HG03354 (cell line): ENCODE data around the gene PDZD4.

Source experiments
- ATAC-seq: cut with Tn5 transposase; IDR thresholded peaks from one replicate; pipeline ENCODE4 v1.9.1; 2021; ENCODE audit warnings: mild to moderate bottlenecking; ENCODE audit not compliant: unreplicated experiment, poor library complexity, severe bottlenecking

Gene PDZD4

GRCh38 chrX:153776120-153776599 is 54.2 kb downstream of the PDZD4 start:
- ATAC-seq: no peak

DNA sequence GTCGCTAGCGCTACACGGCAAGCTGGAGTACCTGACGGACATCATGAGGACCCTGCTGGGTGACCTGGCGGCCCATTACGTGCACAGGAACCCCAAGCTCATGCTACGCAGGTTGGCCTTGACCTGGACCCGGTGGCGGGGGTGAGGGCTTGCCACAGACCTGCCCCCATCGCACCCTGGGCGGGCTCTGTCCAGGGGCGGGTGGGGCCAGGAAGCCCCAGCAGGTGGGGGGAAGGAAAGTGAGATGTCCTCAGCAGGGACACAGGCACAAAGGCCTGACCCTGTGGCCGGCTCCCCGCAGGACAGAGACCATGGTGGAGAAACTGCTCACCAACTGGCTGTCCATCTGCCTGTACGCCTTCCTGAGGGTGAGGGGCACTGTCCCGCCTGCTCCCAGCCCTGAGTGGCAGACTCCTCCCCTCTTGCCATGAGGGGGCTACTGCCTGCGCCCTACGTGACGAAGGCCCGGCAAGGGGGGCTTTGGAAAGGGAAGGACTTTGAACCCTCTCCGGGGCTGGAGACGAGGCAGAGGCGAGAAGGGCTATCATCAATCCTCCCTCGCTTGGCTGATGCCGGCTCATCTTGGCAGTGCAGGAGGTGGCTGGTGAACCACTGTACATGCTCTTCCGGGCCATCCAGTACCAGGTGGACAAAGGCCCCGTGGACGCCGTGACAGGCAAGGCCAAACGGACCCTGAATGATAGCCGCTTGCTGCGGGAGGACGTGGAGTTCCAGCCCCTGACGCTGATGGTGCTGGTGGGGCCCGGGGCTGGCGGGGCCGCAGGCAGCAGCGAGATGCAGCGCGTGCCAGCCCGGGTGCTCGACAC is 54.8 kb downstream of the PDZD4 start:
- ATAC-seq: no peak

- ATAC-seq: no peak
These were observed 55.6 kb downstream of the PDZD4 start for GRCh38 chrX:153774576-153775292.

DNA sequence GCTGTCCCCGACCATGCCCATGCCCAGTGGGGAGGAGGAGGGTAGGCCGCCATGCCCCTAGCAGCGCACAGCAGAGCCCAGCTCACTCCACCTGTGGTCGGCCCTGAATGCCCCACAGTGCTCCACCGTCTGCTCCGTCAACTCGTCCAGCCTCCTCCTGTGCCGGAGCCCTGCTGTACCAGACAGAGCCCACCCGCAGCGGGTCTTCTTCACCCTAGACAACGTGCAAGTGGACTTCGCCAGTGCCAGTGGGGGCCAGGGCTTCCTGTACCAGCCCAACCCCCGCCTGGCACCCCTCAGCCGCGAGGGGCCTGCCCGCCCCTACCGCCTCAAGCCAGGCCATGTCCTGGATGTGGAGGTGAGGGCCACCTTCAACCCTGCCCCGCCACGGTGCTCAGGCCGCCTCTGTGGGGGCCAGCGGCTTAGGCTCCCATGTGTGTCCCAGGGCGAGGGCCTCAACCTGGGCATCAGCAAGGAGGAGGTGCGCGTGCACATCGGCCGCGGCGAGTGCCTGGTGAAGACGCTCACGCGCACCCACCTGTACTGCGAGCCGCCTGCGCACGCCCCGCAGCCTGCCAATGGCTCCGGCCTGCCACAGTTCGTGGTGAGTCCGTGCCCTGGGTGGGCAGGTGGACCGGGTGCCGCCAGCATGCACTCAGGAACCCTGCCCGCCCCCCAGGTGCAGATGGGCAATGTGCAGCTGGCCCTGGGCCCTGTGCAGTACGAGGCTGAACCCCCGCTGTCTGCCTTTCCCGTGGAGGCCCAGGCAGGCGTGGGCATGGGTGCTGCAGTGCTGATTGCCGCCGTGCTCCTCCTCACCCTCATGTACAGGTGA is 56.4 kb downstream of the PDZD4 start:
- no peak for ATAC-seq

GRCh38 chrX:153773218-153773611 is 57.1 kb downstream of the PDZD4 start:
- ATAC-seq: no peak

GRCh38 chrX:153772316-153773217 is 57.8 kb downstream of the PDZD4 start:
- no peak for ATAC-seq

GRCh38 chrX:153771415-153772315 is 58.7 kb downstream of the PDZD4 start:
- no peak for ATAC-seq

DNA sequence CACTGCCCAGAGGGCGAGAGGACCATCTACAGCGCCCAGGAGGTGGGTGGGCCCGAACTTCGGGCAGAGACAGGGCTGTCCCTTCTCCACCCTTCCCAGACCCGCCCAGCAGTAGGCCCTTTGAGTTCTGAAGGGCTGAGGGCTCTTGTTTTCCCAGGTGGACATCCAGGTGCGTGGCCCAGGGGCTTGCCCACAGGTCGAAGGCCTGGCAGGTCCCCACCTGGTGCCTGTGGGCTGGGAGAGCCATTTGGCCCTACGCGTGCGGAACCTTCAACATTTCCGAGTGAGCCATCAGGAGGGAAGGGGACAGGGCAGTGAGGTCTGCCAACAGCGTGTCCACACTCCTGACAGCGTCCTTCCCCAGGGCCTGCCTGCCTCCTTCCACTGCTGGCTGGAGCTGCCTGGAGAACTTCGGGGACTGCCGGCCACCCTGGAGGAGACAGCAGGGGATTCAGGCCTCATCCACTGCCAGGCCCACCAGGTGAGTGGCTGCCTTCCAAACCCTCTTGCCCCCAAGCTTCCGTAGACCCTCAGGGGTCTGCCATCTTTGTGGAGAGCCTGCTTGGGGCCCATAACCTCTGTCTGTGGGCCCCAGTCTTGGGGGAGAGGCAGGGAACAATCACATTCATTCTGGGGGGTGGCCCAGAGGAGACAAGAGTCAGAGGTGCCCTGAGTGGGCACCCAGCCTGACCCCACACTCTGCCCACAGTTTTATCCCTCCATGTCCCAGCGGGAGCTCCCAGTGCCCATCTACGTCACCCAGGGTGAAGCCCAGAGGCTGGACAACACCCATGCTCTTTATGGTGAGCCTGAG is 59.5 kb downstream of the PDZD4 start:
- no peak for ATAC-seq

DNA sequence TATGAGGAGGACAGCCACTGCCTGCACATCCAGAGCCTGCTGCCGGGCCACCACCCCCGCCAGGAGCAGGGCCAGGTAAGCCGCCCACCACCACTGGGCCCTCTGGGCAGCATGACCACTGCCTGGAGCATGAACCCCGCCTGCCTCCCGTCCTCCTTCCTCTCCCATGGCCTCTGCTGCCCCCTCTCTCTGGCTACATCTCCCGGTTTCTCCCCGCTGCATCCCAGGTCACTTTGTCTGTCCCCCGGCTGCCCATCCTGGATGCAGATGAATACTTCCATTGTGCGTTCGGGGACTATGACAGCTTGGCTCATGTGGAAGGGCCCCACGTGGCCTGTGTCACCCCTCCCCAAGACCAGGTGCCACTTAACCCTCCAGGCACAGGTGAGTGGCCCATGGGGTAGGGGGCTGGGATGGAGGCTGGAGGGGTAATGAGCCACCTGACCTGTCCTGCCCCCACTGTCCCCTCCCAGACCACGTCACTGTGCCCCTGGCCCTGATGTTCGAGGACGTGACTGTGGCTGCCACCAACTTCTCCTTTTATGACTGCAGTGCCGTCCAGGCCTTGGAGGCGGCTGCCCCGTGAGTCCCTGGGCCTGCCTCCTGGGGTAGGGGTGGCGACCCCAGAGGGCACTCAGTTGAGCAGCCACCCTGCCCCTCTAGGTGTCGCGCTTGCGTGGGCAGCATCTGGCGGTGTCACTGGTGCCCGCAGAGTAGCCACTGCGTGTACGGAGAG is 60.3 kb downstream of the PDZD4 start:
- ATAC-seq: no peak

DNA sequence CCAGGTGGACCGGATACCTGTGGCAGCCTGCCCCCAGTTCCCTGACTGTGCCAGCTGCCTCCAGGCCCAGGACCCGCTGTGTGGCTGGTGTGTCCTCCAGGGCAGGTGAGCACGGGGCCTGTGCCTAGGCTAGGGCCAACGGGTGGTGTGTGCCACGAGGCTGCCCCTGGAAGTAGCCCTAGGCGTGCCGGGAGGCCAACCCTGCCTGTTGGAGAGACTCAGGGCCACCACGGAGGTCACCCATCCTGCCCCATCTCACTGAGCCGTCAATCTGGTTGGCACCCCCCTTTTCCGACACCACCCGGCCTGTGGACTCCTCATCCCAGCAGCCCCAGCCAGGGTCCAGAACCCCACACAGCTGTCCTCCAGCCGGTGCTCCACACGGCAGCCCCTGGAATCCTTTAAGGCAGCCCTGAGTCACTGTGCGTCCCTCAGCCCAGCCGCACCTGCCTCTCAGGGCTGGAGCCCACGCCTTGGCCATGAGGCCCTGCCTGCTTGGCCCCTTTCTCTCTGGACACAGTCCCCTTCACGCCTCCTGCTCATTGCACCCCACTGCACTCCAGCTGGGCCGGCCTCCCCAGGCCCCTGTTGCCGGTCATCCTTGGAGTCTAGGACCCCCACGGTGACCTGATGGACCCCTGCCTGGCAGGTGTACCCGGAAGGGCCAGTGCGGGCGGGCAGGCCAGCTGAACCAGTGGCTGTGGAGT is 61.0 kb downstream of the PDZD4 start:
- ATAC-seq: no peak

DNA sequence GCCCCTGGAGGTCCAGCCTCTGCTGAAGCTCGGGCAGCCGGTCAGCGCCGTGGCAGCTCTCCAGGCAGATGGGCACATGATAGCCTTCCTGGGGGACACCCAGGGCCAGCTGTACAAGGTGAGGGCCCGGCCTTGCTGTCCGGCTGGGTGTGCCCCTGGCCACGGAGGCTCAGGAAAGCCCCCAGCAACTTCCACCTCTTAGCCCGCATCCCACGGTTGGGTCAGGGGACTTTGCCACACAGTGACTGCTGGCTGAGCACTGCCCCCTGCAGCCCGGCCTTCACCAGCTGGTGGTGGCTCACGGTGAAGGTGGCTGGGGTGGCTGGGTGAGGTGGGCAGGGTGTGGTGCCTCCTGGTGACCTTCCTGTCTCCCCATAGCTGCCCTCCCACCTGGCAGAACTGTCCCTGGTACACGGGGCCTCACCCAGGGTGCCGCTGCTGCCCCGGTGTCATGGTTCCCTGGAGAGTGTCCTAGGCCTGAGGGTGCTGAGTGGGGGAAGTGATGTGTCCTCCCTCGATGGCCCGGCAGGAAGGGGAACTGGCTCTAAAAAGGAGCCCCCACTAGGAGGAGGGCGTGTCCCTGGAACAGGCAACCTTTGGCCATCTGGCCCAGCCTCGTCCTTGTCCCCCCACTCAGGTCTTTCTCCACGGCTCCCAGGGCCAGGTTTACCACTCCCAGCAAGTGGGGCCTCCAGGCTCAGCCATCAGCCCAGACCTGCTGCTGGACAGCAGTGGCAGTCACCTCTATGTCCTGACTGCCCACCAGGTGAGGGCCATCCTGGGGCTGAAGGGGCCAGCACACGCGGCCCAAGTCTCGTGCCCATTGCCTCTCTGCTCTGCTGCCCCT is 61.8 kb downstream of the PDZD4 start:
- no peak for ATAC-seq

GRCh38 chrX:153767674-153768055 is 62.7 kb downstream of the PDZD4 start:
- ATAC-seq: no peak

DNA sequence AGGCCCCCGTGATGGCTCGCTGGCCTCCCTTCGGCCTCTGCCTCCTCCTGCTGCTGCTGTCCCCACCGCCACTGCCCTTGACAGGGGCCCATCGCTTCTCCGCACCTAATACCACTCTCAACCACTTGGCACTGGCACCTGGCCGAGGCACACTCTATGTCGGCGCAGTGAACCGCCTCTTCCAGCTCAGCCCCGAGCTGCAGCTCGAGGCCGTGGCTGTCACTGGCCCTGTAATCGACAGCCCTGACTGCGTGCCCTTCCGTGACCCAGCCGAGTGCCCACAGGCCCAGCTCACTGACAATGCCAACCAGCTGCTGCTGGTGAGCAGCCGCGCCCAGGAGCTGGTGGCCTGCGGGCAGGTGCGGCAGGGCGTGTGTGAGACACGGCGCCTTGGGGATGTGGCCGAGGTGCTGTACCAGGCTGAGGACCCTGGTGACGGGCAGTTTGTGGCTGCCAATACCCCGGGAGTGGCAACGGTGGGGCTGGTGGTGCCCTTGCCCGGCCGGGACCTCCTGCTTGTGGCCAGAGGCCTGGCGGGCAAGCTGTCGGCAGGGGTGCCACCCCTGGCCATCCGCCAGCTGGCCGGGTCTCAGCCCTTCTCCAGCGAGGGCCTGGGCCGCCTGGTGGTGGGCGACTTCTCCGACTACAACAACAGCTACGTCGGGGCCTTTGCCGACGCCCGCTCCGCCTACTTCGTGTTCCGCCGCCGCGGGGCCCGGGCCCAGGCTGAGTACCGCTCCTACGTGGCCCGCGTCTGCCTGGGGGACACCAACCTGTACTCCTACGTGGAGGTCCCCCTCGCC is 63.3 kb downstream of the PDZD4 start:
- ATAC-seq: no peak

DNA sequence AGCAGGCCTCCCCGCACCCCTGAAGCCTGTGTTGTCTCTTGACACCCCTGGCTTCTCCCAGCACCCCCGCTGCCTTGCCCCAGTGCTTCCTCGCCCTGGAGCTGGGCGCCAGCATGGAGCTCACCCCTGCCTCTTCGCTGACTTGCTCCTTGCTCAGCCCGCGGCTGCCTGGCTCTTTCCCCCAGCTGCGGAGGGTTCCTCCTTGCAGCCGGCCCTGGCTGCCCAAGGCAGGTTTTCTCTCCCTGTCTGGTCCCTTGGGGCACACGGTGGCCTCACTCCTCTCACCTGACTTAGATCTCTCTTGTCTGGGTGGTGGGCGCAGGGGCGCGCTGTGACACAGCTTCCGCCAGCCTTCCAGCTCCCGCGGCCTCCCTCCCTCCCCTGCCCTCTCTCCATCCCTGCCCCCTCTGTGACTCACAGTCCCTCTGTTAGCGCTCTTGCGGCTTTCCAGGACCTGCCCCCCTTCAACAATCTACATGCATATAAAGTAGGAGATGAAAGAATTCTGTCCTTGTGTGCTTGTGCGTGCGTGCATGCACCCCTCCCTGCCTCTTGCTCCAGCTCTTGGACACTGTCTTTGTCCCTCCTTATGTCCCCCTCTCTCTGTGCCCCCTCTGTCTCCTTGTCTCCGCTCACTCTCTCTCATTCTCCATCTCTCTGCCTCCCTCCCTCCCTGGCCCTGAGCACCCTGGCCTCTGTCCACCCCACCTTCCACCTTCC is 64.1 kb downstream of the PDZD4 start:
- no peak for ATAC-seq
